ENCODE data around the gene WNT7B.

WNT7B gene

DNA sequence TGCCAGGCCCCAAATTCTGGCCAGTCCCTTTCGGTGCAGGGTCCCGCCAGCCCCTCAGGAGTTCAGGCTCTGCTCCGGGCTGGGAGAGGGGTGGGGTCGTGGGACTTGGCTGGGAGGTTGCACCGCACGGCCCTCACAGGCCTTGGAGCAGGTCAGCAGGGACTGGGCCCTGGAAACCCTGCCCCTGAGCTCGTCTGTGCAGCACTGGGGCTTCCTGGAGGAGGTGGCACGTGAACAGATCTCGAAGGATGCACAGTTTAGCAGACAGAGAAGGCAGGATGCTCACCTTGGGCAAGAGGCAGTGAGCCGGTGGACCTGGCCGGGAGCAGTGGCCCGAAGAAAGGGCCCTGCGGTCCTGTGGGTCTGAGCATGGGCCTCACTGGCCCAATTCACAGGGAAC lies 70.0 kb downstream of the WNT7B start:
- no peak for DNase-seq (ENCODE audit: low read depth in 2 of 2)

GRCh38 chr22:45905924-45906865 lies 70.8 kb downstream of the WNT7B start:
- DNase-seq (ENCODE audit: low read depth in 2 of 2) = no peak

DNA sequence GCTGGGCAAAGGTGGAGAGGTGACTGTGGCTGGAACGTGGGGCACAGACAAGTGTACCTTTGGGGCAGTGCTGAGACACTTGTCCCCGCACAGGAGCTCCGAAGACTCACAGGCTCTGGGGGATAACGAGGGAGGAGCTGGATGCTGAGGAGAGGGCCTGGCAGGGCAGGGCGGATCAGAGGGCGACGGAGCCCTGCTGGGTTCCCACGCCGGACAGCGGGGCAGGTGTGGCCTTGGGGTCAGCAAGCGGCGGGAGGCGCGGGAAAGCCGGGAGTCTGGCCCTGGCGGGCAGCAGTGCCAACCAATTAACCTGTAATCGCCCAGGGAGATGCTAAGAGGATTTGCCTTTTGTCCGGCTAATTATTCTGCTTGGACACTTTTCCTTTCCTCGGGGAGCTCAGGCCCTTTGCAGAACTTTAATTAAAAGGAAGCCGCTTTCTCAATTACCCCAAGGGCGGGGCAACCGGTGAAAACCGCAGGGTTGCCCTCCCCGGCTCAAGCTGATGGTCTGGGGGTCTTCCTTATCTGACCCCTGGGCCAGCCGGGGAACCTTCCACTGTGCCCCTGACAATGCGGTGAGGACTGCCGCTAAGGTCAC lies 71.5 kb downstream of the WNT7B start:
- no peak for DNase-seq (ENCODE audit: low read depth in 2 of 2)

DNA sequence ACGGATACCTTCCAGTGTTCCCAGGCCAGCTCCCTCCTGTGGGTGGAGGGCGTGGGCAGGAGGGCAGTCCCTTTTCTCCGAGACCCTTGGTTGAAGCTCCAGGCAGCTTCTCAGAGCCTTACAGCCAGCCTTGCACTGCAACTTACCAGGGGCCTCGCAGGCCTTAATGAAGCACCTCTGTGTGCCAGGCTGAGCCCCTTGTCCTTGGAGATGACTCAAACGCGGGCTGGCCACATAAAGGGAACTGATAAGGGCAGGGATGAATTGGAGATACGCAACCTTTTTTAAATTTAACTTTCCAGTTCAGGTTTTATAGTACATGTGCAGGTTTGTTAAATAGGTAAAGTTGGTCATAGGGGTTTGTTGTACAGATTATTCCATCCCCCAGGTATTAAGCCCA lies 72.7 kb downstream of the WNT7B start:
- no peak for DNase-seq (ENCODE audit: low read depth in 2 of 2)

DNA sequence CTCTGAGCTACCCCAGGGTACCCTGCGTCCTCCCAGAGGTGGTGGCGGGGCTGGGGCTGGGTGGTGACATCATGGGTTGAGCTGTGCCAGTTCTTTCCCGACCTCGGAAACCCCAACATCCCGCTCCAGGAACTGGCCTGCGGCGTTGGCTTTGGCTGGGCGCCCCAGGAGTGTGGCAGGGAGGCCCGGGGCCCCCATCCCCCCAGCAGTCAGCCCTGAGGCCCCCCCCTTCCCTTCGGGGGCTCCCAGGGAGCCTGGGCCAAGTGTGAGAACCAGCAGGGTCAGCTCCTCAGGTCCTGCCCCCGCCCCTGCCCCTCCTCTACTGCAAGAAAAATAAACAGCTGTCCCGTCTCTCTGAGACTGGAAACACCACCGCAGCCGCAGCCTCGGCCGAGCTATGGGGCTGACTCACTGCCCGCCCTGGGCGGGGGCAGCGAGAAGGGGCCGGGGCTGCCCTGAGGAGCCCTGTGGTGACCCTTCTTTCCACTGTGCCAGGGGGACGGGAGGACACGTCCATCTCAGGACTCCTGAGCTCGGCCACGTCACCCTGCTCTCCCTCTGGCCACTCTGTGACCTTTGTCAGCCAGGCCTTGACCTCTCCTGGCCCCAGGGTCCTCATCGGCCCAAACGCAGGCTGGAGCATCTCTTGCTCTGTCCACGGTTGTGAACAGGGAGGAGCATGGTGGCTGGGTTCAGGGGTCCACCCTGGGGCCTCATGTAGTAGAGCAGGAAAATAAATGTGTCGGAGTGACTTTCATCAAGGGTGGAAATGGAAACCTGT lies 73.4 kb downstream of the WNT7B start:
- DNase-seq (ENCODE audit: low read depth in 2 of 2) = no peak

DNA sequence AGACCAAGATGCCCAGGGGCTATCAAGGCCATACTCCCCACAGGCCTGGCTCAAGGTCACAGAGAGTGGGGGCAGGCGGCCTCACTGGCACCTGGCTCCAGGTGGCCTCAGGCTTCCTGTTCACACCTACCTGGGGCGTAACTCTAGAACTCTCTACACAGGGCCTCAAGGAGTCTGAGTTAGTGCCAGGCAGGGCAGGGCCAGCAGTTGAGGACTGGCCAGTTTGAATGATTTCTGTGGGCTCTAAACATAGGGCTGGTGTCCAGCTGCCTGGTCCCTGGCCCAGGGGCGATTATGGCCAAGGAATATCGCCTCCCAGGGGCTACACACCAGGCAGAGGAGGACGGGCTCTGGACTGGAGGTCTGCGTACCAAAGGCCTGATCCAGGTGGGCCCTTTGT lies 79.2 kb downstream of the WNT7B start:
- DNase-seq (ENCODE audit: low read depth in 2 of 2) = no peak

DNA sequence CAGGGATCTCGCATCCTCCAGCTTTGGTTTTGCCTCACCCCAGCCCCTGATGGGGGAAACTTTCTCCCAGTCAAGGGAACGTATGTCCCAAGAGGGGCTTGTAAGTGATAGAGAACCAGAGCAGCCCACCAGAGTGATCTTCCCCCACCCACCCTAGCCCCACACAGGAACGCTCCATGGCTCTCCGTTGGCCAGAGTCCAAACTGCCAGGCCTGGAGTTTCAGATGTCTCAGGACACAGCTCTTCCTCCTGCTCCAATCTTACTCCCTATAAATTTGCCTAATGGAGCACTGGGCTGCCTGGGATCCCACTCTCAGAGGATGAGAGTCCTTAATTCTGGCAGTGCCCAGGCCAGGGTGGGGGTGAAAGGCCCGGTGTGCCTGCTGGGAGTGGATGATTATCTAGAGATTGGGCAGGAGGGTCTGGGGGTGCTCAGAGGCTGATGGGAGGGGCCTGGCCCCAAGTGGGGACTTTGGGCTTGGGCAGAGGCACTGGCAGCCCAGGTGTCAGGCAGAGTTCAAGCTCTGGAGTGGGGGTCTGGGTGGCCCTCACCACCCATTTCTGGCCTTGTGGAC lies 79.9 kb downstream of the WNT7B start:
- no peak for DNase-seq (ENCODE audit: low read depth in 2 of 2)

DNA sequence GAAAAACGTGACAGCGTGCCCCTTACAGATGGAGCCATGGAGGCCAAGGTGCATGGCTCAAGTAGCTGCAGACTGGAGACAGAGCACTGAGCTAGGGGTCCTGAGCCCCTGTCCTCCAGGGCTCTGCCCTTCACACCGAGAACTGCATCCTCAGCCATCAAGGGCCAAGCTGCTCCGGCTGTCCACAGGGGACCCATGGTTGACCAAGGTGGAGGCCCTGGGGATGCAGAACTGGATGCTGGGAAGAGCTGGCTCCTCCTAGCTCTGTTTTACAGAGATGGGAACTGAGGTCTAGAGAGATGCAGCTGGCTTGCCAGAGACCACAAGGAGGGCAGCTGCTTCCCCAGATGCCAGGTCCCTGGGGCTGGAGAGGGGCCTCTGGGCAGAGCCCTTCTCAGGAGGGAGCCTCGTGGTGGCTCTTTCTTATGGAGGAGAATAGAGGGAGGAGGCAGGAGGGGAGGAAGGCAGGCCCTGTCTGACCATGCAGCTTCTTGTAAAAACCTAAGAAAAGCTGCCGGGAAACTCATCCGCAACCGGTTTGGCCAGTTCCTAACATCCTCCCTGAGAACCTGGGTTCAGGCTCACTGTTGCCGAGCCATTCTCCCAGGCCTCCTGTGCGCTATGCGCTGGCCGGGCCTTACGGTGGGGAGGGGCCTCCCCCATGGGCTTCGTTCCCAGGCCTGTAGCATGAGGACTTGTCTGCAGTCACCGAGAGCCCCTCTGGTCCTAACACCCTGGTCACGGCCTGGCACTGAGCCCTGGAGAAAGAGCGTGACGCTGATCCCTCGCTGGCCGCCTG lies 80.6 kb downstream of the WNT7B start:
- no peak for DNase-seq (ENCODE audit: low read depth in 2 of 2)

DNA sequence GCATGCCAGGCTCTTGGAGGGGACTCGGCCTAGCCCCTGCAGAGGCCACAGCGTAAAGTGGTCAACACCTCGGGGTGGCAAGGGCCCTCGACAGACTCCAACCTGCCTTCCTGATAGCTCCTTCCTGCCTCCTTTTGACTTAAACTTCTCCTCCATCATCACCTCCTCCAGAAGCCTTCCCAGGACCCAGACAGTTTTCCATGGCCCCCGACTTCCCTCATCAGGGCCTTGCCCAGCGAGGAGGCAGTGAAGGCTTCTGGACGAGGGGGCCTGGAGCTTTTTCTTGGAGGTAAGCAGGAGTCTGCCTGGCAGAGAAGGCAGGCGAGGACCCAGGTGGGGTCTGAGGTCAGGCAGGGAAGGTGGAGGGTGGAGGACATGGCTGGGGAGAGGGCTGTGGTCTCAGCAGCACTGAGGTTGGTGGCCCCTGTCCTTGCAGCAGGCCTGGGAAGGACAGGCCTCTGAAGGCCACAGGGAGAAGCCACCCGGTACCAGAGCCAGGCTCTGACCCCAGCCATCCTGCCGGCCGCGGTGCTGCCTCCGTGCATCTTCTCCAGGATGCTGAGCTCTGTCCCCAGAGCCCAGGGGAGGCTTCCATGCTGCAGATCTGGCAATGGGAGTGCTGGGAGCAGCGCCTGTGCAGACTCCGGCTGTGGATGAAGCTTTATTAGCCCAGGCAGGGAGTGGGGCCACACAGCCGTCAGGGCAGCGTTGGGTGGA lies 81.4 kb downstream of the WNT7B start:
- DNase-seq (ENCODE audit: low read depth in 2 of 2) = no peak

- DNase-seq (ENCODE audit: low read depth in 2 of 2) = no peak
Observed at GRCh38 chr22:45893516-45893915, 83.4 kb downstream of the WNT7B start.

GRCh38 chr22:45892681-45893461 lies 84.1 kb downstream of the WNT7B start:
- no peak for DNase-seq (ENCODE audit: low read depth in 2 of 2)

GRCh38 chr22:45891996-45892621 lies 84.9 kb downstream of the WNT7B start:
- DNase-seq (ENCODE audit: low read depth in 2 of 2) = no peak

- no peak for DNase-seq (ENCODE audit: low read depth in 2 of 2)
Observed at GRCh38 chr22:45891471-45891995, 85.4 kb downstream of the WNT7B start.

DNA sequence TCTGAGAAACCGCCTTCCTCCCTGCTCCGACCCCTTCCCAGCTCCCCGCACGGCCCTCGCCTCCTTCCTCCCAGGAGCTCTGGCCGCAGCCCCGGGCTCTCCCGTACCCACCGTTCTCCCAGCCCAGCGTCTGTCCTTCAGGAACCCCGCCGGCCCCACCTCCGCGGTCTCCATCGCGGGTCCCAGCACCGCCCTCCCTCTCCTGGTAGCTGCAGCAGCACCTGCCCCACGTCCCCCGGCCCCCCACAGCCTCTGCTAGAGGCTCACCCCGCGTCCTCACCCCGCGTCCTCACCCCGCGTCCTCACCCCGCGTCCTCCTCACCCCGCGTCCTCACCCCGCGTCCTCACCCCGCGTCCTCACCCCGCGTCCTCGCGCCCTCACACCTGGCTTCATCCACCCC lies 85.9 kb downstream of the WNT7B start:
- no peak for DNase-seq (ENCODE audit: low read depth in 2 of 2)

GRCh38 chr22:45890351-45890635 lies 86.7 kb downstream of the WNT7B start:
- DNase-seq (ENCODE audit: low read depth in 2 of 2) = no peak

DNA sequence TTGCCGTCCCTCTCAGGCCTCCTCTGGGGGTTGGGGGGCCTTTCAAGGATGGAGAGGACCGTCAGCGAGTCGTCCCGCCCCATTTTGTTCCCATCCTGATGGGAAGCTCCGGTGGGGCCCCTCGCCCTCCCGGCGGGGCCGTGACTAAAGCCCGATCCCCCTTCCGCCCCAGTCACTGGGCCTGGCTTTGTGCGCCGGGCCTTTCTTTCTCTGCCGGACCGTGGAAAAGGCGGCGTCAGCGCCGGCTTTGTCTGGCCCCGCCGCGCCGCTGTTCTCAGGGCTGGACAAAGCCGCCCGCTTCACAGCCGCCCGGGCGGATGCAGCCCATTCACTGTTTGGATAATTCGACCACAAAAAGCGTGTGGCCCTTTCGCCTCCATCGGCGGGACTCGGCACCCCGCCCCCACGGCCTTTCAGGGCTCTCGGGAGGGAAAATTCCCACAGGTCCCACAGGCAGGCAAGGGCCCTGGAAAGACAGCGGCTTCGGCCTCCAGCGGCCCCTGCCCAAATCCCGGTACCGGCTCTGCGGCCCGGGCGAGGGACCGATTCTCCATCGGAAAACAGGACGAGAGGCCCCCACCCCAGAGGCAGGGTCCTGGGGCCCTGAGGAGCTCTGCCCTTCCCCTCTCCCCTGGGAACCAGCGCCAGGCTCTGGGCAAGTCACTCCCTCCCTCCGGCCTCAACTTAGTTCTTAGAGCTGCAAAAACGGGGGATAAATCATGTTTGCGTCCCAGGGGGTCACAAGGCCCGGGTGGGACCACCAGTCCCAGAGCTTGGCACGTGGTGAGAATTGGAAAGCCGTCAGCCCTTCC lies 87.2 kb downstream of the WNT7B start:
- no peak for DNase-seq (ENCODE audit: low read depth in 2 of 2)

DNA sequence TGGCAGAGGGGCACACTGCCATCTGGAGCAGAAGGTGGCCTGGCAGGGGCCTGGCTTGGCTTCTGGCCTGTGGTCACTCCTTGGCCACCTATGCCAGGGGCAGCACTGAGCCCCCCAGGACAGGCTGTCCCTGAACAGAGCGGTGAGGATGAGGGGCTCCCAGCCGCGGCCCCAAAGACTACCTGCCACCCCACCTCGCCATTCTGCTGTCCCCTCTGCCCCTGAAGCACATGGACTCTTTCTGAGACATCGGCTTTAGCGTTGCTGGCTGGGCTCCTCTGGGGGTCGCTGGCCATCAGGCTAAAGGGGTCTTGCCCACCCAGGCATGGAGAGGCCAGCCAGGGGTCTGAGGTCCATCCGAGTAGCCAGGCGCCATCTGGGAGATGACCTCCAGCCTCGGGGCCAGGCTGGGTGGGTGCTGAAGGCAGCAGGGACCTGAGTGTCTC lies 87.8 kb downstream of the WNT7B start:
- no peak for DNase-seq (ENCODE audit: low read depth in 2 of 2)

Measured in stimulated activated CD8-positive, alpha-beta memory T cell treated with anti-CD3 and anti-CD28 coated beads, Interleukin-2, amount 100 ng/mL, for 1 hour (primary cell).